ENCODE results near the gene ZNF432.

- no peak for TF ChIP-seq CTCF (IDR thresholded peaks at IDR 0.05; ENCODE audit: insufficient read depth, low read depth, low read length)
- no peak for TF ChIP-seq EZH2 (IDR thresholded peaks at IDR 0.05; ENCODE audit: insufficient read depth, low read length)
Observed at GRCh38 chr19:52095172-52096014, 46.8 kb upstream of the ZNF432 start, which contains the start of gene ZNF841.
